Bronchial epithelial cell (primary cell): ENCODE data around the gene CHERP. TPM values are rescaled to one million over a fixed set of nuclear protein-coding genes. Genes with fewer than 3 reads are reported as not detected.

Source experiments
- DNase-seq: peaks from one replicate; pipeline ENCODE4 v3.0.0-alpha.2; 2010; ENCODE audit warnings: low read depth
- FAIRE-seq: peaks from 2 replicates; lab custom pipeline; 2011; peaks lifted over from hg19 to GRCh38; lab: Jason Lieb, UNC
- H3K27me3 ChIP-seq: 2 replicates; pipeline ENCODE4 v1.5.1; 2011; ENCODE audit warnings: low read length; ENCODE audit not compliant: control insufficient read depth, insufficient read depth
- H3K36me3 ChIP-seq: 2 replicates; pipeline ENCODE4 v1.5.1; 2011; ENCODE audit warnings: low read length; ENCODE audit not compliant: control insufficient read depth, insufficient read depth
- H3K4me3 ChIP-seq: 2 replicates; pipeline ENCODE4 v1.5.1; 2011; ENCODE audit warnings: mild to moderate bottlenecking, low read depth, low read length, control low read depth
- total RNA-seq: library from RNA; depleted of rRNA; stranded (reverse); fragments of >200 nt; gene quantifications from 2 replicates; pipeline ENCODE4 v1.2.1, GENCODE V29; 2014
- TF ChIP-seq, protein P1 (sequence below): IDR thresholded peaks from 2 replicates; pipeline ENCODE4 v1.5.1; 2011; ENCODE audit warnings: mild to moderate bottlenecking, moderate library complexity, low read length, control low read depth, inconsistent platforms; ENCODE audit not compliant: insufficient read depth, severe bottlenecking

CHERP gene
- total RNA-seq, 1 donor from 2014 or later, result 2.4 TPM

DNA sequence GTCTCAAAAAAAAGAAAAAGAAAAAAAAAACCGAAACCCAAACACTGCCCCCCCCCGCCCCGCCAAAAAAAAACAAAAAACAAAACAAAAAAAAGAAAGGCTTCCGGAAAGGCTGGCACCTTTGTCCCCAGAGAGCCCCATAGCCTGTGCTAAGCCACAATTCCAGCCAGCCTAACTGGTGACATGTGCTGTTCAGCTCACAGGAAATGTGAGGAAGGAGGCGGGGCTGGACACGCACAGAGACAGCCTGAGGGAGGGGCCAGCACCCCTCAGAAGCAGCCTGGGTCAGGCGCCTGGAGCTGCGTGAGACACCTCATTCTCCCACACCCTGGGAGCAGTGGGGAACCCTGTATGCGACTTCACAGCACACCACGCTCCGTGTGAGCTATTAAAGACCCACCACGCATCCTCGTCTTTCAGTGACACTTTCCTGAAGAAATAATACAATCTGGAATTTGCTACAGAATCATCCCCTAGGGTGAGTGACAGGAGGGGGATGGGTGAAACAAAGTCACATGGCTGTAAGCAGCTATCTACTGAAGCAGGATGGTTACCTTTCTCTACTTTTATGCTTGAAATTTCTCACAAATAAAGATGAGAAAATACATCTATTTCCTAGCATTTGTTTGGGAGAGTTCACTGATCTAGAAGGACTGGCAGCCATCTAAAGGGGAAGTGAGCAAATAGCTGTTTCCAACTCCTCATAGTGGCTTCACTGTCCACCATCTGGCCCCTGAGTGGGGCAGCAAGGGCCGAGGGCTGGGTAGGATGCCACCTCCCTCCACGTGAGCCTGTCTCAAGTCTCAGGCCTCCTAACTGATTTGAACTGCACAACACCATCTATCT lies 42.2 kb upstream of the CHERP start:
- no peak overlapping the region for H3K4me3 ChIP-seq
- no peaks in the 10 kb centered on the region for H3K27me3 ChIP-seq
- TF ChIP-seq, protein P1, sequence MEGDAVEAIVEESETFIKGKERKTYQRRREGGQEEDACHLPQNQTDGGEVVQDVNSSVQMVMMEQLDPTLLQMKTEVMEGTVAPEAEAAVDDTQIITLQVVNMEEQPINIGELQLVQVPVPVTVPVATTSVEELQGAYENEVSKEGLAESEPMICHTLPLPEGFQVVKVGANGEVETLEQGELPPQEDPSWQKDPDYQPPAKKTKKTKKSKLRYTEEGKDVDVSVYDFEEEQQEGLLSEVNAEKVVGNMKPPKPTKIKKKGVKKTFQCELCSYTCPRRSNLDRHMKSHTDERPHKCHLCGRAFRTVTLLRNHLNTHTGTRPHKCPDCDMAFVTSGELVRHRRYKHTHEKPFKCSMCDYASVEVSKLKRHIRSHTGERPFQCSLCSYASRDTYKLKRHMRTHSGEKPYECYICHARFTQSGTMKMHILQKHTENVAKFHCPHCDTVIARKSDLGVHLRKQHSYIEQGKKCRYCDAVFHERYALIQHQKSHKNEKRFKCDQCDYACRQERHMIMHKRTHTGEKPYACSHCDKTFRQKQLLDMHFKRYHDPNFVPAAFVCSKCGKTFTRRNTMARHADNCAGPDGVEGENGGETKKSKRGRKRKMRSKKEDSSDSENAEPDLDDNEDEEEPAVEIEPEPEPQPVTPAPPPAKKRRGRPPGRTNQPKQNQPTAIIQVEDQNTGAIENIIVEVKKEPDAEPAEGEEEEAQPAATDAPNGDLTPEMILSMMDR, result no peak
- H3K36me3 ChIP-seq, result peaks cover 1% of the 10 kb centered on the region
- DNase-seq (peak; percentile 80), FAIRE-seq (no peak)

DNA sequence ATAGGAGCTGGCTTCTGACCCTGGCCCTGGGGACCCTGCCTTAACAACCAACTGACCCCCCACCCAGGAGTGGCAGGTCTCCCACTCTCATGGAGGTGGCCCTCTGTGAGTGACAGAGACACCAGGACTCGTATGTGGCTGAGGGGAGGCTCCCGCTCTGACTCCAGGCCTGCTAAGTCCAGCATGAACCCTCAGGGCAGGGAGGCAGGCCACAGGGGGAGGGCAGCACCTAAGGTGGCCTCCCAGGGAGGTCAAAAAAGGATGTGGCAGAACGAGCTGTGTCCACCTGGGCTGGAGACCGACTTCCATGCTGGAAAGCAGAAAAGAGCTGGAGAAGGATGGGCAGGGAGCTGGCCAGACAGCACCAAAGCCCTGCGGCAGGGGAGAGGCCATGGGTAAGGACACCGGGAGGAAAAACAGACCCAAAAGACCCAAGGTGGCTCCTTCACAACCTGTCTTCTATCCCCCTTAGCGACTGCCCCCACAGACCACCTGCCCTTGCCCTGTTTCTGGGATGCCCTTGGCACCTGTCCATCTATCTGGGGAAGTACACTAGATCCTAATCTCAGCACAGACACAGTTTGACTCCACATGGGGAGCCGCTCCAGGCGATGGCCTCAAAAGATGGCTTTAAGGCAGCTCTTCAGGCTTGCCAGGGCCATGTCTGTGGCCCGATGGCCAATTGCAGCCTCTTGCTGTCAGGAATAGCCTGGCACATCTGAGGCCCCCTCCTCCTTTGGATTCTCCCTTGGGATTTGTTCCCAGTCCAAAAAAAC lies 40.4 kb upstream of the CHERP start:
- Histone ChIP-seq H3K4me3 (no peak overlapping the region), H3K36me3 (peaks cover 3% of the 10 kb centered on the region), H3K27me3 (no peaks in the 10 kb centered on the region)
- TF ChIP-seq, protein P1, result no peak
- DNase-seq, result no peak
- no peak for FAIRE-seq

DNA sequence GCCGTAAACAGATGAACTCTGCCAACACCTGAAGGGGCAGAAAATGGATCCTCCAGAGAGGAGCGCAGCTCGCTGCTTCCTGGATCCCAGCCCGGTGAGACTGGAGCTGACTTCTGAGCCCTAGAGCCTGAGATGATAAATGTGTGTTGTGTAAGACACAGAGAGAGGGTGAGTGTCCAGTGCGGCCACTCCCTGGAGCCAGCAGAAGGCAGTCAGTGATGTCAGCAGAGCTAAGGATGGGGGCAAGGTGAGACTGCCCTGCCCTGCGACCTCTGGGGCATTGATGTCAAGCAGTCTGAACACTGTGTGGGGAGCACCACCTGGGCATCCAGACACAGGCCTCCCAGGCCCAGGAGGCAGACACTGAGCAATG lies 39.7 kb upstream of the CHERP start:
- no peak for DNase-seq
- FAIRE-seq, result no peak
- no peaks in the 10 kb centered on the region for H3K27me3 ChIP-seq
- TF ChIP-seq, protein P1, result no peak
- no peak overlapping the region for H3K4me3 ChIP-seq
- H3K36me3 ChIP-seq, result peaks cover 5% of the 10 kb centered on the region

DNA sequence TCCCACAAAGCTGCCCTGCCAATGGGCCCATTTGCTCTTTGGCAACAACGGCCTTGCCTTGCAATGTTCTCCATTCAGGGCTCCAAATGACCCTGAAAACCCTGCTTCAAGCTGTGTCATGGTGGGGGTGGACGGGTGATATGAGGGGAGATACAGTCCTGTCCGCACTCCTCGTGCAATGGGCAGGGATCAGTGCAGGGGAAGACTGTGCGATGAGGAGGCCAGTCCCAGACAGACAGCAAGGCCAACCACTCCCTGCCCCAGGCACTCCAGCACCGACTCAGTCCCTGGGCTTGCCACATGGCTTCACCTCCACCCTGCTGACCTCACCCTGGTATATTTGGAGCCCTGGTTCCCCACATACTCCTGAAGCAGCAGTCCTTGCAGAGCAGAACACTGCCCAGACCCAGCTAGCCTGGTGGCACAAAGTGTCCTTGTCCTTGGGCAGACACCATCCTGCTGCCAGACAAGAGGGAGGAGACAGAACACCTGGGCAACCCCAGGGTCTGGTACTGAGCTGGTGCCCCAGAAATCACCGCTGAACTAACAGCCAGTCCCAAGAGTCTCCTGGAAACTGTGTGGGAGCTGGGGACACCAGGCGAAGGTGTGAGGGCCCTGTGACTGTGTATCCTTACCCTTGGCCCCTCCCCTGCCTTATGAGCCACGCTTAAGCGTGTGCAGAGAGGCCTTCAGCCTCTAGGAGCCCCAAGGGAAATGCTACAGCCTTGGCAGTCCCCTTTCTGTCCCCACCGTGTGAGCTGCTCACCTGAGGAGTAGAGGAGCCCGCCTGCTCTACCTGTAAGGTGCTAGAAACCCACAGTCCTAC lies 39.1 kb upstream of the CHERP start:
- H3K4me3 ChIP-seq, result no peak overlapping the region
- H3K27me3 ChIP-seq, result no peaks in the 10 kb centered on the region
- peaks cover 5% of the 10 kb centered on the region for H3K36me3 ChIP-seq
- FAIRE-seq (no peak), DNase-seq (no peak)
- TF ChIP-seq, protein P1, result no peak

DNA sequence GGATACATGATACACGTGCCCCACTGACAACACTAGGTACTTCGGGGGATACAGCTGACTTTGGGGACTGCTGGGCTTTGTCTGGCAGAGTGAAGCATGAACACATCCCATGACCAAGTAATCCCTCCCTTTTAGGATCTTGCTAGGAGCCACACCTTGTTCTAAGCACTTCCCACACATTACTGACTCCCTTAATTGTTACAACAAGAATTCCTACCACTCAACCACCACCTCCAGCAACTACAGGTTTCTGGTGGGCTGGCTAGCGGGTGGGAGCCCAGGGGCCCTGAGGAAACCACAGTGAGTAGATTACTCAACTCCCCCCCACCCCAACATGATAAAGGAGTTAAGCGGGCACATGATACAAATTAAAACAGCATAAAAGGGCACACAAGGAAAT lies 37.1 kb upstream of the CHERP start:
- no peak overlapping the region for H3K4me3 ChIP-seq
- FAIRE-seq (no peak), DNase-seq (no peak)
- no peaks in the 10 kb centered on the region for H3K27me3 ChIP-seq
- peaks cover 10% of the 10 kb centered on the region for H3K36me3 ChIP-seq
- TF ChIP-seq, protein P1, result no peak
